GM19193 (cell line): Measurements from ENCODE around the gene MSI2.

Experiments used
- POLR2A ChIP-seq: IDR thresholded peaks from 4 replicates; pipeline ENCODE4 v1.6.1; 2011; ENCODE audit not compliant: insufficient read depth, insufficient read length; ENCODE audit errors: extremely low read depth

The MSI2 gene

GRCh38 chr17:57560319-57560705 lies 304.0 kb downstream of the MSI2 start:
- no peak for TF ChIP-seq POLR2A

GRCh38 chr17:57561072-57561861 lies 304.9 kb downstream of the MSI2 start:
- no peak for TF ChIP-seq POLR2A

GRCh38 chr17:57562184-57562698 lies 305.9 kb downstream of the MSI2 start:
- no peak for TF ChIP-seq POLR2A

GRCh38 chr17:57563958-57564357 lies 307.6 kb downstream of the MSI2 start:
- no peak for TF ChIP-seq POLR2A

GRCh38 chr17:57565176-57565575 lies 308.9 kb downstream of the MSI2 start:
- no peak for TF ChIP-seq POLR2A

- no peak for TF ChIP-seq POLR2A
Measured at GRCh38 chr17:57566721-57567120, 310.4 kb downstream of the MSI2 start.

- no peak for TF ChIP-seq POLR2A
Measured at GRCh38 chr17:57567251-57567650, 310.9 kb downstream of the MSI2 start.

- no peak for TF ChIP-seq POLR2A
Measured at GRCh38 chr17:57568340-57568739, 312.0 kb downstream of the MSI2 start.

GRCh38 chr17:57569021-57569420 lies 312.7 kb downstream of the MSI2 start:
- no peak for TF ChIP-seq POLR2A

- TF ChIP-seq POLR2A: no peak
Measured at GRCh38 chr17:57569853-57570252, 313.5 kb downstream of the MSI2 start.

- no peak for TF ChIP-seq POLR2A
Measured at GRCh38 chr17:57570724-57571344, 314.5 kb downstream of the MSI2 start.

GRCh38 chr17:57572062-57572461 lies 315.7 kb downstream of the MSI2 start:
- no peak for TF ChIP-seq POLR2A

GRCh38 chr17:57572600-57572999 lies 316.3 kb downstream of the MSI2 start:
- TF ChIP-seq POLR2A: no peak

- no peak for TF ChIP-seq POLR2A
Measured at GRCh38 chr17:57574040-57574513, 317.8 kb downstream of the MSI2 start.

GRCh38 chr17:57576744-57577143 lies 320.4 kb downstream of the MSI2 start:
- TF ChIP-seq POLR2A: no peak

- TF ChIP-seq POLR2A: no peak
Measured at GRCh38 chr17:57577751-57578607, 321.7 kb downstream of the MSI2 start.

- no peak for TF ChIP-seq POLR2A
Measured at GRCh38 chr17:57578608-57579225, 322.4 kb downstream of the MSI2 start.
